ENCODE results near the gene STS.

DNA sequence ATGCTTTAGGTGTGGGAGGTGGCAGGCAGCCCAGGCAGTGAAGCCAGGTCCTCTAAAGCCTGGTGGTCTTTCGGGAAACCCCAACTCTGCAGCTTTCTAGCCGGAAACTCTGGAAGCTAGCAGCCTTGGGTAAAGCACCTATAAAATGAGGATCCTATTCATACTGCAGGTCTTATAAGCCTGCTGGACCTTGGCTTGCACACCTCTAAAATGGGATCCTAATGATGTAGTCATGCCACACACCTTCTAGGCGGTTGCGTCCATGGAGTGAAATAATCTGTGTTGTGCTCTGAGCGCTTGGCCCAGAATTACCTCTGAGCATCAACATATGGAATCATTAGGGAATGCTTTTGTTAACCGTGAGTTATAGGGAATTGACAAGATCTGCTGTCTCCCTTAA, 36.0 kb upstream of the STS start:
- TF ChIP-seq CTCF (IDR thresholded peaks at IDR 0.05; ENCODE audit: low read depth, low read length) (no peak), POLR2A (IDR thresholded peaks at IDR 0.05; ENCODE audit: extremely low read depth, insufficient read length) (no peak)
- TF ChIP-seq, protein P1, sequence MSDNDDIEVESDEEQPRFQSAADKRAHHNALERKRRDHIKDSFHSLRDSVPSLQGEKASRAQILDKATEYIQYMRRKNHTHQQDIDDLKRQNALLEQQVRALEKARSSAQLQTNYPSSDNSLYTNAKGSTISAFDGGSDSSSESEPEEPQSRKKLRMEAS (IDR thresholded peaks at IDR 0.05; ENCODE audit: low read depth, low read length), result no peak

Measured in NB4 (cell line).